Measurements from ENCODE around the gene SMARCAL1. TPM values are rescaled to one million over a fixed set of nuclear protein-coding genes. Genes with fewer than 3 reads are reported as not detected.
A peak's percentile ranks its signal among the peaks of the same experiment; 100 is the strongest.

The SMARCAL1 gene
- total and polyA plus RNA-seq, 9 of the 15 experiments (the other 6 are each of a cell fraction or from before 2014, with no cell fraction given): 8.2 to 27.9 (median 12.4) TPM

GRCh38 chr2:216371721-216372702, 40.3 kb upstream of the SMARCAL1 start, which contains the start of gene MARCHF4 (continued):
- no peak for TF ChIP-seq BDP1 (IDR thresholded peaks at IDR 0.05; ENCODE audit: insufficient read depth, insufficient read length)
- no peak for TF ChIP-seq ZNF174 (CRISPR knock-in tag; IDR thresholded peaks at IDR 0.05)
- no peak for TF ChIP-seq HMGXB4 (CRISPR knock-in tag; IDR thresholded peaks at IDR 0.05)
- no peak for TF ChIP-seq ELF1 (tag; IDR thresholded peaks at IDR 0.05)
- no peak for TF ChIP-seq SP2 (IDR thresholded peaks at IDR 0.05; ENCODE audit: extremely low read depth, low read depth, low read length, poor library complexity, severe bottlenecking)
- no peak for TF ChIP-seq MTA3 (IDR thresholded peaks at IDR 0.05; ENCODE audit: borderline replicate concordance)
- TF ChIP-seq EWSR1 (IDR thresholded peaks at IDR 0.05; ENCODE audit: borderline replicate concordance, low read depth, partially characterized antibody): no peak
- TF ChIP-seq ZNF561 (CRISPR knock-in tag; conservative IDR thresholded peaks at IDR 0.05): no peak
- TF ChIP-seq CSDE1 (IDR thresholded peaks at IDR 0.05): no peak
- 0 out of 2 replicates have a peak, but pooled peaks have one; percentile 38 for TF ChIP-seq TCF3 (CRISPR knock-in tag; IDR thresholded peaks at IDR 0.05)
- no peak for TF ChIP-seq KLF16 (IDR thresholded peaks at IDR 0.05)
- TF ChIP-seq ZNF253 (CRISPR knock-in tag; conservative IDR thresholded peaks at IDR 0.05): no peak
- no peak for TF ChIP-seq ZBED1 (IDR thresholded peaks at IDR 0.05)
- TF ChIP-seq ZBTB1 (CRISPR knock-in tag; IDR thresholded peaks at IDR 0.05; ENCODE audit: borderline replicate concordance, low read depth): no peak
- TF ChIP-seq ZNF354B (CRISPR knock-in tag; IDR thresholded peaks at IDR 0.05): no peak
- TF ChIP-seq FOS (IDR thresholded peaks at IDR 0.05; ENCODE audit: extremely low read depth, insufficient read length): no peak
- no peak for TF ChIP-seq NR2F6 (CRISPR knock-in tag; IDR thresholded peaks at IDR 0.05)
- TF ChIP-seq ZSCAN32 (CRISPR knock-in tag; IDR thresholded peaks at IDR 0.05): no peak
- no peak for TF ChIP-seq THAP7 (CRISPR knock-in tag; IDR thresholded peaks at IDR 0.05)

Data from K562 (cell line).